HepG2 (cell line): ENCODE measurements around the gene ACSM5. TPM values are rescaled to one million over a fixed set of nuclear protein-coding genes. Genes with fewer than 3 reads are reported as not detected.

Experiments used
- ATAC-seq: fragments of 200-7000 bp; cut with Tn5 transposase; 3 replicates; pipeline ENCODE4 v1.9.1; 2020; ENCODE audit warnings: mild to moderate bottlenecking, moderate library complexity
- BruUV-seq: library from RNA; stranded (reverse); fragments of 400-500 nt; replicated peaks from 2 replicates; lab custom pipeline; 2021; lab: Mats Ljungman, UMichigan
- CTCF ChIA-PET: fragments of 300-600 bp; formaldehyde crosslinking; extraction: SDS; loops from one replicate; lab custom pipeline; 2021; ENCODE audit warnings: low total read pairs, inconsistent platforms, low intra/inter-chr PET ratio; lab: Yijun Ruan, JAX
- POLR2A ChIA-PET: fragments of 350-600 bp; sonication (Branson Sonifier 250); formaldehyde crosslinking; loops from one replicate; lab custom pipeline; 2020; ENCODE audit warnings: antibody characterized with exemption, inconsistent platforms; lab: Yijun Ruan, JAX
- DNase-seq: peaks from one replicate; pipeline ENCODE4 v3.0.0-alpha.2; 2015; ENCODE audit warnings: low spot score
- FAIRE-seq: peaks from 3 replicates; lab custom pipeline; 2011; peaks lifted over from hg19 to GRCh38; lab: Jason Lieb, UNC
- H2AFZ ChIP-seq: one replicate; pipeline ENCODE4 v1.6.1; 2011; ENCODE audit warnings: low read length, inconsistent platforms
- H3K27ac ChIP-seq: fragments of 300-600 bp; 3 replicates; pipeline ENCODE4 v1.8.0; 2011; ENCODE audit warnings: mixed run types, mild to moderate bottlenecking, mixed read lengths, low read length, inconsistent platforms; ENCODE audit not compliant: insufficient read depth; ENCODE audit errors: extremely low read length
- H3K27me3 ChIP-seq, 2 experiments: fragments of 200-600 bp in 1 of 2; 2 replicates in 1 of 2; 3 replicates in 1 of 2; pipeline versions ENCODE4 v1.6.0 to v1.8.0; 2011; ENCODE audit warnings: low read length in 2 of 2, mild to moderate bottlenecking in 2 of 2, moderate library complexity in 2 of 2, inconsistent platforms in 1 of 2; ENCODE audit not compliant: insufficient read depth in 2 of 2, control insufficient read depth in 1 of 2
- H3K36me3 ChIP-seq, 2 experiments: fragments of 200-600 bp in 1 of 2; replicated peaks in 1 of 2; 2 replicates in 1 of 2; 3 replicates in 1 of 2; pipeline versions ENCODE4 v1.5.1 to v1.8.0; 2011; ENCODE audit warnings: low read length in 2 of 2, inconsistent platforms in 1 of 2; ENCODE audit not compliant: insufficient read depth in 2 of 2, control insufficient read depth in 1 of 2
- H3K4me1 ChIP-seq: 2 replicates; pipeline ENCODE4 v1.5.1; 2012; ENCODE audit warnings: low read length, inconsistent platforms; ENCODE audit not compliant: insufficient read depth
- H3K4me2 ChIP-seq: 2 replicates; pipeline ENCODE4 v1.6.0; 2011; ENCODE audit warnings: low read depth, low read length, inconsistent platforms
- H3K4me3 ChIP-seq, 3 experiments: fragments of 200-600 bp in 1 of 3; sonication (generic), shearing (Covaris generic) in 1 of 3; replicated peaks in 1 of 3; 2 replicates each; pipeline ENCODE4 v1.5.1; 2011 to 2016; ENCODE audit warnings: low read length in 3 of 3, inconsistent platforms in 2 of 3, low read depth in 2 of 3, mild to moderate bottlenecking in 2 of 3, control low read depth in 1 of 3, mixed read lengths in 1 of 3; ENCODE audit not compliant: insufficient read depth in 1 of 3
- H3K79me2 ChIP-seq: one replicate; pipeline ENCODE4 v1.6.1; 2011; ENCODE audit warnings: low read length, inconsistent platforms; ENCODE audit not compliant: insufficient read depth
- H3K9ac ChIP-seq: 2 replicates; pipeline ENCODE4 v1.6.0; 2011; ENCODE audit warnings: mild to moderate bottlenecking, low read depth, low read length, inconsistent platforms; ENCODE audit not compliant: insufficient read depth
- H3K9me3 ChIP-seq: 2 replicates; pipeline ENCODE4 v1.5.1; 2012; ENCODE audit warnings: mild to moderate bottlenecking, low read length
- H4K20me1 ChIP-seq: 2 replicates; pipeline ENCODE4 v1.6.0; 2011; ENCODE audit warnings: inconsistent platforms, mild to moderate bottlenecking, low read length, moderate library complexity; ENCODE audit not compliant: insufficient read depth
- DBP ChIP-seq: sonication (generic); formaldehyde crosslinking; IDR thresholded peaks from 2 replicates; pipeline ENCODE4 v1.4.0; 2020; ENCODE audit warnings: missing genetic modification reagents; ENCODE audit errors: not compliant biosample characterization
- EEA1 ChIP-seq: sonication (generic); formaldehyde crosslinking; IDR thresholded peaks from 2 replicates; pipeline ENCODE4 v1.5.1; 2020; ENCODE audit warnings: mild to moderate bottlenecking, missing genetic modification reagents, borderline replicate concordance
- FOXC1 ChIP-seq: sonication (generic); formaldehyde crosslinking; IDR thresholded peaks from 2 replicates; pipeline ENCODE4 v1.8.0; 2022; ENCODE audit warnings: mild to moderate bottlenecking, missing genetic modification reagents, borderline replicate concordance
- GABPA ChIP-seq, 2 experiments: IDR thresholded peaks; 2 replicates each; pipeline ENCODE4 v1.6.1; 2011 to 2016; ENCODE audit warnings: low read depth in 2 of 2, low read length in 1 of 2, missing biosample characterization in 1 of 2, missing genetic modification characterization in 1 of 2
- GABPB1 ChIP-seq: IDR thresholded peaks from 2 replicates; pipeline ENCODE4 v1.6.1; 2016; ENCODE audit warnings: mild to moderate bottlenecking, missing genetic modification reagents, moderate library complexity, missing compliant biosample characterization
- NR2C2 ChIP-seq: sonication (generic); formaldehyde crosslinking; IDR thresholded peaks from 2 replicates; pipeline ENCODE4 v1.4.0; 2020; ENCODE audit warnings: missing genetic modification reagents, mild to moderate bottlenecking, moderate library complexity, borderline replicate concordance
- ZNF432 ChIP-seq: sonication (generic); formaldehyde crosslinking; IDR thresholded peaks from 2 replicates; pipeline ENCODE4 v1.5.0; 2020; ENCODE audit warnings: missing genetic modification reagents, mild to moderate bottlenecking, borderline replicate concordance
- WGBS: methylation state at CpG from one replicate; pipeline ENCODE4 v1.1.6; 2017; ENCODE audit warnings: low lambda C conversion rate; 5-methylcytosine and 5-hydroxymethylcytosine counted together
- in situ Hi-C: cut with HindIII; loops from 2 replicates; pipeline ENCODE4 v1.10.0; 2017; ENCODE audit warnings: low pct_unique_long_range_greater_than_20kb; ENCODE audit not compliant: extremely low pct_ligation_motif_present
- intact Hi-C: fragments of 100-400 bp; cut with micrococcal nuclease; formaldehyde crosslinking; loops from one replicate; pipeline ENCODE4 v1.10.0; 2022; ENCODE audit not compliant: unreplicated experiment
- polyA plus RNA-seq, 8 experiments: library from polyadenylated mRNA; depleted of rRNA in 3 of 8; stranded (reverse) in 7 of 8; unstranded in 1 of 8; fragments of >200 nt; fragmentation: Illumina TruSeq in 4 of 8; extraction: Trizol in 4 of 8; gene quantifications; 2 replicates each; pipeline versions ENCODE4 v1.2.1 to v1.2.3, GENCODE V29; 2011 to 2016; ENCODE audit warnings: low read depth in 4 of 8, missing spikeins in 1 of 8, mixed read lengths in 1 of 8; ENCODE audit not compliant: insufficient read depth in 1 of 8
- total RNA-seq, 5 experiments: library from RNA; depleted of rRNA; stranded (reverse); fragments of >200 nt; fragmentation: Illumina TruSeq; extraction: Trizol; gene quantifications; 2 replicates each; pipeline ENCODE4 v1.2.3, GENCODE V29; 2016; ENCODE audit warnings: low read depth in 1 of 5

The ACSM5 gene
- total and polyA plus RNA-seq, 2 of the 13 experiments (the other 11 are each of a cell fraction or from before 2014, with no cell fraction given) = 9.1 to 15.0 TPM

GRCh38 chr16:20369452-20370054 is 39.8 kb upstream of the ACSM5 start:
- no TSS peak for BruUV-seq
- Histone ChIP-seq H3K79me2 (no peaks in the 10 kb centered on the region), H3K9ac (no peak overlapping the region), H2AFZ (no peak overlapping the region), H3K27me3 (peaks cover 1 to 23% of the 10 kb centered on the region in 2 experiments; a peak in 3 of 5 replicates), H3K4me3 (no peak overlapping the region), H3K4me2 (no peak overlapping the region), H3K36me3 (no peaks in the 10 kb centered on the region), H4K20me1 (no peaks in the 10 kb centered on the region), H3K27ac (no peak overlapping the region), H3K4me1 (no peaks in the 10 kb centered on the region), H3K9me3 (no peaks in the 10 kb centered on the region)
- DNase-seq (no peak), FAIRE-seq (no peak), ATAC-seq (no peak)
- in situ Hi-C loops = no loop called here
- TF ChIP-seq DBP (no peak), GABPA (IDR thresholded peaks at IDR 0.05; ENCODE audit: low read depth, low read length) (no peak), GABPA (CRISPR knock-in tag; IDR thresholded peaks at IDR 0.05; ENCODE audit: low read depth) (peak; percentile 49; the same call in 1 of the 2 replicates), FOXC1 (CRISPR knock-in tag) (no peak), ZNF432 (CRISPR knock-in tag) (no peak), EEA1 (CRISPR knock-in tag) (no peak), GABPB1 (CRISPR knock-in tag) (peak; percentile 36; the same call in 1 of the 2 replicates), NR2C2 (CRISPR knock-in tag) (peak; percentile 84)
- WGBS = 23% methylated on average over 9 of the region's 9 CpGs
- POLR2A ChIA-PET = no interaction called here
- CTCF ChIA-PET = no interaction called here
- intact Hi-C loops = no loop called here
